Lung (tissue), 12 donors: ENCODE data around the gene SETD1B. TPM values are rescaled to one million over a fixed set of nuclear protein-coding genes. Genes with fewer than 3 reads are reported as not detected.

Experiments used
- ATAC-seq: fragments of 200-7000 bp; cut with Tn5 transposase; one replicate; pipeline ENCODE4 v1.9.1; 2020; ENCODE audit warnings: moderate number of reproducible peaks; ENCODE audit not compliant: insufficient read depth, low FRiP score
- DNase-seq, 3 donors: peaks; one replicate each; pipeline ENCODE4 v3.0.0-alpha.2; 2013 to 2017
- H3K27ac ChIP-seq, 2 donors: one replicate each; pipeline ENCODE4 v1.5.1; 2013; ENCODE audit warnings: mild to moderate bottlenecking in 2 of 2, moderate library complexity in 2 of 2, control low read depth in 1 of 2, inconsistent platforms in 1 of 2, low read depth in 1 of 2, low read length in 1 of 2
- H3K27me3 ChIP-seq, 3 donors: one replicate each; pipeline ENCODE4 v1.5.1; 2013; ENCODE audit warnings: low read length in 2 of 3; ENCODE audit not compliant: control insufficient read depth in 3 of 3, insufficient read depth in 3 of 3
- H3K36me3 ChIP-seq, 4 donors: one replicate each; pipeline ENCODE4 v1.5.1; 2013; ENCODE audit warnings: low read length in 4 of 4, mild to moderate bottlenecking in 1 of 4, moderate library complexity in 1 of 4; ENCODE audit not compliant: control insufficient read depth in 4 of 4, insufficient read depth in 4 of 4
- H3K4me1 ChIP-seq, 5 donors: one replicate each; pipeline ENCODE4 v1.5.1; 2013; ENCODE audit warnings: low read length in 5 of 5, mild to moderate bottlenecking in 2 of 5, moderate library complexity in 1 of 5; ENCODE audit not compliant: control insufficient read depth in 5 of 5, insufficient read depth in 5 of 5
- H3K4me3 ChIP-seq: one replicate; pipeline ENCODE4 v1.5.1; 2013; ENCODE audit warnings: mild to moderate bottlenecking, control low read depth, moderate library complexity
- H3K9ac ChIP-seq, 2 donors: one replicate each; pipeline ENCODE4 v1.5.1; 2013; ENCODE audit warnings: low read length in 2 of 2, control low read depth in 1 of 2; ENCODE audit not compliant: insufficient read depth in 1 of 2
- H3K9me3 ChIP-seq, 4 donors: one replicate each; pipeline ENCODE4 v1.5.1; 2013; ENCODE audit warnings: low read length in 3 of 4, mild to moderate bottlenecking in 1 of 4, moderate library complexity in 1 of 4; ENCODE audit not compliant: control insufficient read depth in 4 of 4, insufficient read depth in 3 of 4
- WGBS, 2 donors: extraction: QIAGEN DNeasy Blood & Tissue Kit; methylation state at CpG; one replicate each; pipeline ENCODE4 v1.1.7; 2013; 5-methylcytosine and 5-hydroxymethylcytosine counted together
- polyA plus RNA-seq, 2 donors: library from polyadenylated mRNA; stranded (reverse); fragments of 200-250 nt; gene quantifications; one replicate each; pipeline ENCODE4 v1.2.1, GENCODE V29; 2013
- total RNA-seq, 2 donors: library from RNA; depleted of rRNA in 1 of 2; stranded (reverse); fragments of >200 nt in 1 of 2; gene quantifications; one replicate each; pipeline ENCODE4 v1.2.1, GENCODE V29; 2014 to 2021
- TF ChIP-seq, protein P1 (sequence below): IDR thresholded peaks from 2 replicates; pipeline ENCODE4 v1.5.1; 2012; ENCODE audit warnings: mild to moderate bottlenecking; ENCODE audit errors: control extremely low read depth, extremely low read depth
- donor health status: control.
- donor health status: control.
- donor health status: Bipolar disorder and iron deficiency.
- donor health status: healthy.
- donor health status: DM: yes; HTN: yes; CAD: no.

SETD1B gene
- total and polyA plus RNA-seq, 4 donors, result 7.3 to 28.1 (median 10.4) TPM

DNA sequence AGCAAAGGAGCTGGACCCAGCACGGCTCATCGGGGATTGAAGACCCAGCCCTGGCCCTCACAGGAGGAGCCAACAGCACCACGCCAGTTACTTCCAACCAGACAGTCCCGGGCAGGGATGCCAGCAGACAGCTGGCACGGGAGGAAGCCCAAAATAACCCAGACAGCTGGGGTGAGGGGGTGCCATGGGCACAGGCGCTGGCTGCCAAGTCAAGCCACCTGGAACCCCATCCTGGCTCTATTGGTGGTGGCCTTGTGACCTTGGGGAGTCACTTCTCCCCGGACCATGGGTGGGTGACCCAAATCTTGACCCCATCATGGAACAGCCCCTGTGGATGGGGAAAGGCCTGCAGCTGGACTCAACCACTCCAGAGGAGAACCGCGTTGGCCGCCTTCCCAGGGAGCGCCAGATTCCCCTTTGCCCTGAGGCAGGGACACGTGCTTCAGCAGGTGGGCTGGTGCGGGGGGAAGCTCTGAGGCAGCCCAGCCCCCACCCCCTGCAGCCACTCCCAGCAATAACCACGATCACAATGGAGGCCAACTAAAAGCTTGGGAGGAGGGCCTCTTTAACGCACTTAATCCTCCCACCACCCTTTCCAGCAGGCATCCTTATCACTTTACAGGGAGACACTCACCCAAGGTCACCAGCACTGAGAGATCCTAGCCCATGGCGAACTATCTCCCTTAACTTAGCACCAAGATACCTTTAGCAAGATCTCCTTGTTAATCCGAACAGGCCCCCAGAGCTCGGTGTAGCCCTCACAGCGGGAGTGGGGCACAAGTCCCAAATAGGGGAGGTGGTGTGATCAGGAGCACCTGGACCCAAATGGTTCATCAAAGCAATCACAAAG lies 5.6 kb upstream of the SETD1B start:
- WGBS, 2 donors, result 45 to 60% methylated on average over 19 of the region's 19 CpGs
- Histone ChIP-seq H3K4me1 (peaks cover 3 to 55% (median 26%) of the 10 kb centered on the region in 5 donors), H3K4me3 (no peak overlapping the region), H3K9ac (peak overlapping the region in 1 of 2 donors; percentile 7), H3K9me3 (no peaks in the 10 kb centered on the region), H3K27ac (peak overlapping the region; percentile 78 to 100), H3K27me3 (no peaks in the 10 kb centered on the region), H3K36me3 (peaks cover 0 to 18% (median 4%) of the 10 kb centered on the region in 4 donors)
- TF ChIP-seq, protein P1, sequence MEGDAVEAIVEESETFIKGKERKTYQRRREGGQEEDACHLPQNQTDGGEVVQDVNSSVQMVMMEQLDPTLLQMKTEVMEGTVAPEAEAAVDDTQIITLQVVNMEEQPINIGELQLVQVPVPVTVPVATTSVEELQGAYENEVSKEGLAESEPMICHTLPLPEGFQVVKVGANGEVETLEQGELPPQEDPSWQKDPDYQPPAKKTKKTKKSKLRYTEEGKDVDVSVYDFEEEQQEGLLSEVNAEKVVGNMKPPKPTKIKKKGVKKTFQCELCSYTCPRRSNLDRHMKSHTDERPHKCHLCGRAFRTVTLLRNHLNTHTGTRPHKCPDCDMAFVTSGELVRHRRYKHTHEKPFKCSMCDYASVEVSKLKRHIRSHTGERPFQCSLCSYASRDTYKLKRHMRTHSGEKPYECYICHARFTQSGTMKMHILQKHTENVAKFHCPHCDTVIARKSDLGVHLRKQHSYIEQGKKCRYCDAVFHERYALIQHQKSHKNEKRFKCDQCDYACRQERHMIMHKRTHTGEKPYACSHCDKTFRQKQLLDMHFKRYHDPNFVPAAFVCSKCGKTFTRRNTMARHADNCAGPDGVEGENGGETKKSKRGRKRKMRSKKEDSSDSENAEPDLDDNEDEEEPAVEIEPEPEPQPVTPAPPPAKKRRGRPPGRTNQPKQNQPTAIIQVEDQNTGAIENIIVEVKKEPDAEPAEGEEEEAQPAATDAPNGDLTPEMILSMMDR, result no peak
- ATAC-seq, result no peak
- peak in 2 of 3 donors; percentile 61 to 63 for DNase-seq

DNA sequence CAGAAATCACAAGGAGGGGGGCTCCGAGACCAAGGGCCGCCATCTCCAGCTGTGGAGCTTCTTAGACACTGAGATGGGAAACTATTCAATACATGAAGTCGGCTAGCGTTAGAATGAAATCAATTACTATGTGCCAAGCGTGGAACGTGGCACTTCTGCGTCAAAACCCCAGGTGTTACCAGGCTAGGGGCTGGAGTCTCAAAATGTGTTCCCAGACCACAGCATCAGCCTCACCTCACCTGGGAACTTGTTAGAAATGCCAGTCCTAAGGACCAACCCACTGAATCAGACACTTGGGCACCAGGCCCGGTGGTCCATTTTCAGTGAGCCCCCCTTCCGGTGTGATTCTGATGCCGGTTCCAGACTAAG lies 5.0 kb upstream of the SETD1B start:
- WGBS, 2 donors, result 57 to 66% methylated on average over 10 of the region's 10 CpGs
- no peak for DNase-seq
- H3K4me3 ChIP-seq, result no peak overlapping the region
- H3K27ac ChIP-seq, result peak overlapping the region; percentile 78 to 100
- H3K4me1 ChIP-seq, result peaks cover 3 to 51% (median 26%) of the 10 kb centered on the region in 5 donors
- H3K9me3 ChIP-seq, result no peaks in the 10 kb centered on the region
- H3K27me3 ChIP-seq, result no peaks in the 10 kb centered on the region
- no peak for ATAC-seq
- TF ChIP-seq, protein P1, result no peak
- H3K36me3 ChIP-seq, result peaks cover 0 to 18% (median 4%) of the 10 kb centered on the region in 4 donors
- H3K9ac ChIP-seq, result peak overlapping the region in 1 of 2 donors; percentile 7

DNA sequence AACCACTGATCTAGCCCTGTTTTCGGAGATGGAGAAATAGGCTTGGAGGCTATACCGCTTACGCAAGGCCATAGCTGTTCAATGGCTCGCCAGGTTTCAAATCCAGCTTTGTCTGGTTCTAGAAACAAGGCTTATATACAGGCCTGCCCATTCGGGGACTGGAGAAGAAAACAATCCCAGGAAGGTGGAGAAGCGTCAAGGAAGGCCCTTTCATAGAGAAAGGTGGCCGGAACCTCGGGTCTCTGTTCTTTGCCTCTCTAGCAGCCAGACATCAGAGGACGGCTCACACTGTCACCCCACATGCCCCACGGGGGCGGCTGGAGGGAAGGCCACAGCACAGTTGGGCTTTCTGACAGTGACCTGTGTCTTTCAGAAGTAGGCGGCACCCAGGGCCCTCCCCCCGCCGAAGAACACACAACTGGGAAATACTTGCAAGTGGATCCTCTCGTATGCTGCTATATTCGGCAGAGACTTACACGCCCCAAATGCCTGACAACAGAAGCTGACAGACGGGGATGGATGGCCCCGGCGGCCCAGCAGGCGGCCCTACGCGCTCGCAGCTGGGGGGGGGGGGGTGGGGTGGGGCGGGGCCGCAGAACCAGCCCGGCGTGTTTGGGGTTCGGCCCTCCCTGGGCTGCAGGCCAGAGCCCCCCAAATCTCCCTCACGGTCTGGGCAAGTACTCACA lies 4.5 kb upstream of the SETD1B start:
- TF ChIP-seq, protein P1, result no peak
- Histone ChIP-seq H3K4me3 (peak overlapping the region; percentile 24), H3K9ac (no peak overlapping the region), H3K9me3 (no peaks in the 10 kb centered on the region), H3K36me3 (peaks cover 0 to 18% (median 4%) of the 10 kb centered on the region in 4 donors), H3K4me1 (peaks cover 3 to 46% (median 24%) of the 10 kb centered on the region in 5 donors), H3K27me3 (no peaks in the 10 kb centered on the region), H3K27ac (peak overlapping the region; percentile 100)
- ATAC-seq (no peak), DNase-seq (peak; percentile 68 to 83 (median 74))
- WGBS, 2 donors, result 11 to 15% methylated on average over 28 to 30 of the region's 30 CpGs
